HG03342 (cell line): ENCODE results near the gene SH3GL3.

Source experiments
- ATAC-seq: cut with Tn5 transposase; IDR thresholded peaks from one replicate; pipeline ENCODE4 v1.9.1; 2021; ENCODE audit warnings: mild to moderate bottlenecking, moderate library complexity; ENCODE audit not compliant: unreplicated experiment

SH3GL3 gene

DNA sequence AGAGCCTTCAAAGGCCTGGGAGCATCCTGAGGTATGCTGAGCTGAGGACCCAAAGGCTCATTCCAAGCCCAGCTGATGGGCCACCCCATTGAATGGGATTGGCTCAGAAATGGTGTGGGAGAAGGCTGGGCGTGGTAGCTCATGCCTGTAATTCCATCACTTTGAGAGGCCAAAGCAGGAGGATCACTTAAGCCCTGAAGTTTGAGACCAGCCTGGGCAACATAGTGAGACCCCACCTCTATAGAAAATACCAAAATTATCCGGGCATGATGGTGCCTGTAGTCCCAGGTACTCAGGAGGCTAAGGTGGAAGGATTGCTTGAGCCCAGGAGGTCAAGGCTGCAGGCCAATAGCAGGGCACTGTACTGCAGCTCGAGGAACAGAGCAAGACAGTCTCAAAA lies 163.0 kb downstream of the SH3GL3 start:
- no peak for ATAC-seq

DNA sequence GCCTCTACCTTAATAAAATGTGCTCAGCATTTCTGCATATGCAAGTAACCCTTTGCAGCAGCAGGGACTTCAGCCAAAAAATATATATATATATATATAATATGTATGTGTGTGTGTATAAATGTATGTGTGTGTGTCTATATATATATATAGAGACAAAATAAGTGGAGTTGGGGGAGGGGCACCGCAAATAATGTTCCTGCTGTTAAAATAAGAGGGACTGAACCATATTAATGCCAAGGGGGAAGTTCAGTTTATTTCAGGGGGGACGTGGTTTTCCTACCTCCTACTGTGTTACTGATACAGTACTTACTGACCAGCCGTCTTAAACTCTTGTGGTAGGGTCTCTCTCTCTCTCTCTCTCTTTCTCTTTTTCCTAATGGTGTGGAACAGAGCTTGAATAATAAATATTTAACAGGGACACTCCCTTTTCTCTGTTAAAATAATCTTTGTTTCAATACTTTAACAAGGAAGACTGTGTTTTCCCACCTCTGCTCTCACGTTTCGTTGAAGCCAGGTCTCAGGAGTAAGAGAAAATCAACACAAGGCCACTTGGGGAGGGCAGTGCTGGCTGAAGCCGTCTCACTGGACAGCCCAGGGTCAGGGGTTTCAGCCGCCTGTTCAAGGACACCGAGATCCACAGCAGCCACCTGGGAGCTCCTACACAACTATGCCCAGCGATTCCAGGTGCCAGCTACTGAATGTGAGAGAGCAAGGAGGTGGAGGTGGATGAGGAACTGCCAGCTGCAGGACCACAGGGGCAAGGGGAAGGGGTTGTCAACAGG lies 164.0 kb downstream of the SH3GL3 start:
- ATAC-seq: no peak

DNA sequence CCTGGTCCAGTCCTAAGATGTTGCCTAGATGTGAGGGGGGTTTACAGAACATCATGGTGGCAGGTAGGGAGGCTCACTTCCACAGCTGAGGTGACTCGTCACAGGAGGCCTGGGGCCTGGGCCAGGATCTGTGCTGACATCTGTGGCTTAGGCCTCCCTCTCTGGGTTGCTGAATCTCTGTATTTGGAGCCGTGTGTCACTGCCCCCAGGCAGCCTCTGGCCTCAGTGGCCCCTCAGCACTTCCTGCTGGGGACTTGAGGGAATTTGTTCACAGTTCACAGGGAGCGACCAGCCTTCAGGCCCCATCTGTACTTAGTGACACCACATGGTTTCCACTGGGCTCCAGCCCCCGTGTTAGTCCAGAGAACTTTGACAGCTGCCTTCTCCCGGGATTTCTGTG lies 165.1 kb downstream of the SH3GL3 start:
- ATAC-seq: no peak

DNA sequence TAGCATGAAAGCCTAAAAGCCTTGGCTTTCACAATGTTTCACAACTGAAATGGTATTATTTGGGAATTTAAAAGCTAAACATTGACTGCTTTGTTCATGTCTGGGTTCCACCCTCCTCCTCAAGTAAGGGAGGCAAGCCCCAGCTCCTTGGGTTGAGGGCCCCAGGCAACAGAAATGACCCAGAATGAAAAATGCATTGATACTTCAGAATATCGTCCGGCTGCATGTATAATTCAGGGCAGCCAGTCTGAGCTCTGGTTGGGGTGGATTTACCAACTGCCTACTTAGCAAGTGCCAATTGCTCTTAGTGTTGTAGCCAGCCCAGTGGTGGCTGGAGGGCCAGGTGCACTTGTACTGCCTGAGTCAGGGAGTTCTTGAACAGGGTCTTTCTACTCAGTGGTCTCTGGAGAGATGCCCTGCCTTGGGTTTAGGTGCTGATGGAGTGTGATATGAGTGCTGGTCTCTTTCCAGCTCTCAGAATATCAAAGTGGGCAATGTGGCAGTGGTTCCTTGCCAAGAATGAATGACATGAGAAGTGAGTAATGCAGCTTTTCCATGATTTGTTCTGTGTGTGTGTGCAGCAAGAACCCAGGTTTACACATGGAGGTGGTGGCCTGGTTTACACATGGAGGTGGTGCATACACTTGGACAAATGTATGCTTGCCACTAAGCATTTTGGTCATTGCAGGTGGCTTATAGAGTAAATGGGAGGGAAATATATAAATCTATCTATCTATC lies 165.9 kb downstream of the SH3GL3 start:
- ATAC-seq: no peak

DNA sequence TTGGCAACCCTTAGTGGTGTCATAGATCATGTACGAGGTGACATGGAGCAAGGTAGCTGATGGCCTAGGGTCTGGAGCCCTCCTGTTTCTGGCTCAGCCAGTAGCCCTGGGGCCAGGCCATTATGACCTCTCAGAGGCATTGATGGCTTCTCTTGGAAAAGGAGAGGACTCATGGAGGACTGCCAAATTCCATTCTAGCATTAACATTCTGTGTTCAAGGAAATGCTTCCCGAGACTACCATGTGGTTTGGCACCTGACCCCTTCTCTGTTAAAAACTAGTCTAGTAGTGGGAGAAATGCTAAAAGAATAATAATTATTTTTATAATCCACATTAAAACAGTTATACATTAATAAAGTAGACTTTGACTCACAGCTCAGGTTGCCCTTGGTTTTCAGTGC lies 166.6 kb downstream of the SH3GL3 start:
- no peak for ATAC-seq

DNA sequence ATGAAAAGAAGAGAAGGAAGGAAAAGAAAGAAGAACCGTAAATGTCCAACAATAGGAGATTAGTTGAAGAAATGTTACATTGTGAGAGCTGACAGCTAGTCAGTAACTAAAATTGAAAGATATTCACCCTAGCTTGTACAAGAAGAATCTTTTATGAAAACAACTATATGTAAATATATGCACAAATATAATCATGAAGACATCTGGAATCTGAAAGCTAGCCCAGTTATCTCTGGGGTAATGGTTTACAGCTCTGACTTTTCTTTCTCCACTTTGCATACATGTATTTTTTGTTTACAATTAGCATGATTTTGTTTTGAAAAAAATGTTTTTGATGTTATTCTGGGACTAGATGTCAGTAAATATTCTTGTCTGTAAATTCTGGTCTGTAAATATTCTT lies 169.7 kb downstream of the SH3GL3 start:
- ATAC-seq: no peak

DNA sequence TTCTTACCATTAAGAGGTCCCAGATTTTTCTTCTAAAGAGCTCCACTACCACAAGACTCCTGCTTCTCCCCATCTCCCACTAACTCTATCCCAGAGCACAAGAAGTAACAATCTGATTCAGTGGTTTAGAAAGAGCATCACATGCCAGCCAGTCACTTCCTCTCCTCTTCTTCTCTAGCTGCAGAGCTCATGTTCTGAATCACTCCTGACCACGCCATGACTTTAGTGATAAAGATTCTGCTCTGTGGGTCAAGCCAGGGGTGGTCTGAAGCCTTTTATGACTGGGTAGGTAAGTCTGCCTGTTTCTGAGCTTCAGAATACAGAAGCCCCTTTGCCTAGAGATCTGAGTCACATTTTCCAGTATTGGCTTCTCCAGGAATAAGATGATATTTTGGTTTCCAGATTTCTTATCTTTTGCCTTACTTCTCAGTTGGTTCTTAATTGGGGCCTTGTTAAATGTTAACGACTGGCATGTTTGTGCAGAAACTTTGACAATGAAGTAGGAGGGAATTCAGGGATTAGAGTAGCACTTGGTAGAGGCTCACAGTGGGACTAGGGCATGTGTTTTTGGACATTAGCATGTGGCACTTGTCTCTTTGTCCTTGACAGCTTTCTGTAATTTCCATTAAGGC lies 179.1 kb downstream of the SH3GL3 start:
- no peak for ATAC-seq

DNA sequence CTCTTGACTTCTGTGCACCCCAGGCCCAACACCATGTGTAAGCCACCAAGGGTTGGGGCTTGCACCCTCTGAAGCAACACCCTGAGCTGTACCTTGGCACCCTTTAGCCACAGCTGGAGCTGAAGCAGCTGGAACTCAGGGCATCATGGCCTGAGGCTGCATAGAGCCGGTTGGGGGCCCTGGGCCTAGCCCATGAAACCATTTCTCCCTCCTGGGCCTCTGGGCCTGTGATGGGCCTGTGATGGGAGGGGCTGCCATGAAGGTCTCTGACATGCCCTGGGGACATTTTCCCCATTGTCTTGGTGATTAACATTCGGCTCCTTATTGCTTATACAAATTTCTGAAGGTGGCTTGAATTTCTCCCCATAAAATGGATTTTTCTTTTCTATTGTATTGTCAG lies 184.4 kb downstream of the SH3GL3 start:
- ATAC-seq: no peak

DNA sequence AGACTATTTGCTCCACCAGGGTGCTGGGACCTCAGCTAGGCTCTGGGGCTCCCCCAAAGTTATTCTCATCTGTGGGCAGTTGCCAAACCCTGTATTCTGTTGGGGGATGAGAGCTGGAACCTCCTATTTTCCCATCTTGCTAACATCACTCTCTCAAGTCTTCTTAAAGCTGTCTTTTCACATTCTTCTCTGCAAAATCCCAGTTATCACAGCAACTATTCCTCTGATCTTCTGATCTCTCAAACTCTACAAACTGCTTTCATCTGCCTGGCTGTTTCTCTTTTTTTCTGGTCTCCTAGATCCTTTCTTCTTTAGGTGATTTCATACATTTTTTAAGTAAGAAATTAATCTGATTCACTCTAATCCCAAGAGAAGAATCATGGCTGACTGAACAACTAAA lies 196.1 kb downstream of the SH3GL3 start:
- no peak for ATAC-seq

DNA sequence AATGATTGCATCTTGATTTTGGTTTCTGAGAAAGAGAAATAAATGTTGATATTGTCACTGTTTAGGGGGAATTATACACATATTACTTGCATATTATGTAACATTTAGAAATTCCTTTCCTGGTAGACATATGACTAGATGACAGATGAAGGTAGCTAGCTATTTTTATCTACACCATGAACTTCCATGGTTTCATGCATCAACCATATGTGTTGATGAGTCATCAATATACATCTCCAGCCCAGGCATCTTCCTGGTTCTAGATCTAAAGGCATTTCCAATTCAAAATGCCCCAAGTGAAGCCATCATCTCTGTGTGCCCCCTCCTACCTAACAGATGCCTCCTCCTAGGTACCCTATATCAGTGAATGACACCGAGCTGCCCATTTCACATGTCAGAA lies 197.3 kb downstream of the SH3GL3 start:
- no peak for ATAC-seq

DNA sequence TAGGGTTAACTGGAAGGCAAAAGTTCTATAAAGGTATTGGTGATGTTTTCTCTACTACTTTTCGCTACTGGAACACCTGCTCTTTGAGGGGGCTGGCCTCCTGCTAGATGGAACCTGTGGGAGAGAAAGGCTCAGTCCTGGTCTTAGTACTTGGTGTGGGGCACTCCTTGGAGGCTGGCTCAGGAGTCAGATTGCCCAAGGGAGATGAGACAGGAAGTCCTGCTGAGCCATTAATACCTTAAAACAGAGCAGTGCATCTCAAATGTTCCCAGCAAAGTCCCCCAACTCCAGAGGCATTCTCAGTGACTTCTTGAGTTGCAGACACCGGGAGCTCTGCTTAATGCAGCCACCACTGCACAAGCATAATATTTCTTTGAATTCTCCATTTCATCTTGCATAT lies 203.7 kb downstream of the SH3GL3 start:
- ATAC-seq: no peak

DNA sequence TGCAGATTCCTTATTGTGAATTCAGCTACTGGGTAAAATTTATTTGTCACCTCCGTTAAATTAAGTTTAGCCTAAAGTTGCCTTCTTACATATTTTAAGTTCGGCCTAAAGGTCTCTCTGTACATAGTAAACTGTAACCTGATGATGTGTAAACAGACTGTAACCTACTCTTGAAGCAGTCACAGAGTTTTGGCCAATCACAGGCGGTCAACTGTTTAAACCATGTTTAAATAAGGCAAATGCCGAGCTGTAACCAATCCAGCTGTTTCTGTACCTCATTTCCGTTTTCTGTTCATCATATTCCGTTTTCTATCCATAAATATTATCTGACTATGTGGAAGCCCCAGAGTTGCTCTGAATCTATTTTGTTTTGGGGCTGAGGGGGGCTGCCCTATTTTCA lies 204.4 kb downstream of the SH3GL3 start:
- ATAC-seq: no peak

DNA sequence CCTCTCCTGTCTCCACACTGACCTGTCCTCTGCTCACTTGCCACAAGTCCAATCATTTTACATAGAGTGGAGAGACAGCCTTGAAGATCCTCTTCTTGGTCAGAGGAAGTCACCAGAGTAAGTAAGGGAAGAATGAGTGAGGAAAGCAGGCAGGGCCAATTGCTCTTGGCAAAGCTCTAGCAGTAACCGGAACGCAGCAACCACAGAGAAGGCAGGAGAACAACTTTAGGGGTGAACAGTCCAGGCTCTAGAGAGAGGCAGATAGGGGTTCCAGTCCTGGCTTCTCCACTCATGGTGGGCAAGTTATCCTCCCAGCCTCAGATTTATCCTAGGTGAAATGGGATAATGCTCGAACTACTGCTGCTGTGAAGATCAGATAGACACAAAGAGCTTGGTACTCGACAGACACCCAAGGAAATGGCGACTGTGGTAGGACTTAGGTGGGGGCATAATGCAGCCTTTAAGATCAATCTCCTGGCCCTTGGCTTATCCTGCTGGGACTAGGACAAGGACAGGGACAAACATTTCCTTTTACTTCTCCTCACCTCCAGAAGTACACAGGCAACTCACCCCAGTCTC lies 205.6 kb downstream of the SH3GL3 start:
- ATAC-seq: no peak

DNA sequence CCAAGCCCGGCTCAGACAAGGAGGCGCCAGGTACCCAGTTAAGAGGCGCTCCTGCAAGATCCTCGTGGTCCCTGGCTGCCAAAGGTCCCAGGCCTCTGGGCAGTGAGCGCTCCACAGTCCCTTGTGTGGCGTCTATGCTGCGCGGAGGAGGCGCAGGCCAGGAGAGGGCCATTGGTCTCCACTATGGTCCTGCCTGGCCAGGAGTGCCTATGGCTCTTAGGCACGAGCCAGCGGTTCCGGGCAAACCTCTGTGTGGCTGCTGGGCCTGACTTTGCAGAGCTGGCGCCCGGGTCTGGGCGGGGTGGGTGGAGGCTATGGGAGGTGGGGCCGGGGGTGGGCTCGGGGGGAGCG lies 206.1 kb downstream of the SH3GL3 start:
- no peak for ATAC-seq

DNA sequence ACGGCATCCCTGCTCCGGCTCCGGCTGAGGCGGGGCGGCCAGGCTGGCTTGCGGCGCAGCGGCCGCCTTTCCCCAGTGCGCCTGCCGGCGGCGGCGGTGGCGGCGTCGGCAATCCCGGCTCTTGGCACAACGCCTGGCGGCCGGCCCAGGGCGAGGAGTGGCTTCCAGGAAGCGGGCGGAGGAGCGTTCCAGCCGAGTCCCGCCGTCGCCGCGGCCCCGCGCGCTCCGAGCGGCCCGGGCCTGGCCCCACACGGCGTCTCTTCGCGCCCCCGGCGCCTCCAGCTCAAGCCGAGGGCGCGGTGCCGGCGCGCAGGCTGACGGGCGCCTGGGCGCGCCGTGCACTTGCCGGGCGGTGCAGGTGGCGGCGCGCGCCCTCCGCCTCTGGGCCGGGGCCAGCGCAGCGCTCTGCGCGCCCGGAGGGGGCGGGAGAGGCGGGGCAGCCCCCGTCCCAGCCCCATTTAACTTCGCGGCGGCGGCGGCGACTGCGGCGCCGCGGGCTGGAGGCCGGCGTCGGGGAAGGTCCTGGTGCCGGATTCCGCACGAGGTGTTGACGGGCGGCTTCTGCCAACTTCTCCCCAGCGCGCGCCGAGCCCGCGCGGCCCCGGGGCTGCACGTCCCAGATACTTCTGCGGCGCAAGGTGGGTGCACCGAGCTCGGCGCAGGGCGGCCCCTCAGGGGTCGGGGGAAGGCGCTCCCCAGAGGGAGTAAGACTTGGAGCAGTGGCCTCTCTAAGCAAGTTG lies 206.7 kb downstream of the SH3GL3 start, which contains the start of gene ADAMTSL3:
Gene ADAMTSL3, plus strand, starts transcription at position 485 of the 740 bp plus-strand sequence. CDS start 1,639 bp downstream, outside the sequence.
- no peak for ATAC-seq

DNA sequence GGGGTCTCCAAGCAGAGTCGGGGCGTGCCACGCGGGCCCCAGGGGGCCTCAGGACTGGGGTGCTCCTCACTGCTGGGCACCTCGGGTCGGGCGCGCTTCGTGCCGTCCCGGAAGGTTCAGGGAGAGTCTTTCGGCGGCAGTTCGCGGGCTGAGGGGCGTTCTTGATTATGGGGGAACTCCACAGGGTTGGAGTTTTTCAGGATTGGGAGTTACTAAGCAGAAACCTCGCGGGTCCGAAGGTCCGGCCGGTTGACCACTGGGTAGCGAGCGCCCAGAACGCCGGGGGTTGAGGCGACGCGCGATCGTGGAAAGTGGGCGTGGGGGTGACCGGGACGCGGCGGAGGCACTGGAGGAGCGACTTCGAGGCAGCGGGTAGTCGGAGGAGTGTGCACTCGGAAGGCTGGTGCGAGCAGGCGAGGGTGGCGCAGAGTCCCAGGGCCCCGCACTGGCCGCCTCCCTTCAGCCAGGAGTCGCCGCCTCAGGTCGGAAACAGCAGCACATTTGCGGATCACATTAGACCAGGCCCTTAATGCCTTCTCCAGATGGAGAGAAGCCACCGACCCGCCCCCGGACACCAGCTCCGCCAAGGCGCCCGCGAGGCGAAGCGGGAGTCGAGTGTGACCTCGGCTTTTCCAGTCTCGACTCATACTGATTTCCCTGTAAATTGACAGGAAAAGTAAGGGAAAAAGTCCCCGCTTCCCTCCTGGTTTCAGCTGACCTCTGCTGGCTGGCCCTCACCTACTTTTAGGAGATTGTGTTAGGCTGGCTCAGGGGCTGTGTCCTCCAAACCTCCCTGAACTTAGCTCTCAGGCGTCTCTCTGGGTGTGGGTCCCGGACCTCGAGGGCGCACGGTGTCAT lies 207.5 kb downstream of the SH3GL3 start:
- ATAC-seq: no peak

DNA sequence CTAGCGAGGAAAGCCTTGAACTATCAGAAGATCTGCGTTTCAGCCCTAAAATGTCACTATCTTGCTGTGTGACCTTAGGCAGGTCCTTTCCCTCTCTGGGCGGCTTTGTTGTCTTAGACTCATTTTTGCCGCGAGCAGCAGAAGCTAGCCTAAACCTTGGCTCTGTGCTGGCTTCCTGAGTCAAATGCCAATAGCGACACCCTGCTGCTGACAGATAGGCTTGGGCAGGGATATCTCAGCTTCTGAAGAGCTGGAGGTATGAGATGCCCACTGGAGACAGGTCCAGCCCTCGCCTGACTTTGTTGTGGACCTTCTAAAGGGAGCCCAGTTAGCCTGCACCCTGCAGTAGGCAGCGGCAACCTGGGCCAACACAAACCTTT lies 208.1 kb downstream of the SH3GL3 start:
- ATAC-seq: no peak

DNA sequence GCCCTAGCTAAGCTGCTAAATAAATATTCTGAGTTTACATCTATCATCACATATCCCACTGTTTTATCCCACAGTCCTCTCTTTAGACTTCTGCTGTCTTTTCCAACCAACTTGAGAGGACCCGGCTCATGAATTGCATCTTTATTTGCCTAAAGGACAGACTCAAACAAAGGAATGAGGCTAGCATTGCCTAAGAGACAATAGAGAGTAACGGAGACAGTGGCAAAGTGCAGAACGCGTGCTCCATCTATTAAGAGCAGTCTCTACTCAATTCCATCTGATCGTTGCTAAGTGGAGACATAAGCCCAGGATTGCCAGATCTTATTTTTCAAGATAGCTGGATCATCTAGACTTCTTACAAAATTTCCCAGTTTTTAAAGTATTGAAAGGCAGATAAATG lies 209.1 kb downstream of the SH3GL3 start:
- ATAC-seq: no peak

DNA sequence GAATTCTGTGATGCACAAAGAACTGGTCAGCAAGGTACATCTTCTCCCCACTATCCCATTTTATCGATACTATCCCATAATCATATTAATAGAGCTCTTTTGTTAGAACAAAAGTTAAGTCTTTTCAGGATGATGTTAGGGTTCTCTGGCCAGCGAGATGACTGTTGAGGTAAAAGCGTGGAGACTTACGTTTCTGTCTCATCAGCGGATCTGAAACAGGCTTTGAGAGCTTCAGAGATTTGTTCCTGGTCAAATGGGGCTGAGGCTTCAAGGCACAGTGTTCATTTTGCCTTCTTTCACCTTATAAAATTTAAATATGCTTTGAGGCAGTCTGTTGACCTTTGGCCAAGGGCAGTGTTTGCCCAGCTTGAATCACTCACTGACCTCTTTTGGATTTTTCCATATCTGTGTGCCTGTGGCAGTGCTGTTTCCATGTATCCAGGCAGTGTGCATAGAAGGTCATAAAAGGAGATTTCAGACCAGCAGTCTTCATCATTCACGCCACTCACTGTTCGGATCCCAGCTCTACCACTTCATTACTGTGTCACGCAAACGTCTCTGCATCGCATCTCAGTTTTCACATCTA lies 209.9 kb downstream of the SH3GL3 start:
- ATAC-seq: no peak

DNA sequence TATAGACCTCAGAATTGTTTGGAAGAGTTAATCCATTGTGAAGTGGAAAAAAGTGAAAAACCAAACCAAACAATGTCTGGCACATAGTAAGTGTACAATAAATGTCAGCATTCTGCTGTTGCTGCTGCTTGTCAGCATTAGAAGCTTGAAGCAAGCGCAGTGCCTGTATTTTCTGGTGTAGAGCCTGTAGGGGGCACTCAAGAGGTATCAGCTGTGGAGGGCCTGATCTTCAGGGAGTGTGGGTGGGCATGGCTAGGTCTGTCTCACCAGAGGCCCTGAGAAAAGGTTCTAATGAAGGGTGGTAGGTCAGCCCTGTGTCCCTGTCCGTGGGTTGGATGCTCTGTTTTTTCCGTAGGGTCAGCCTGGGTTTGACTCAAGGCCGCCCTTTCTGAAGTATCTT lies 210.4 kb downstream of the SH3GL3 start:
- no peak for ATAC-seq
